Chondrocyte (in vitro differentiated cells): Measurements from ENCODE around the gene PEX10. TPM values are rescaled to one million over a fixed set of nuclear protein-coding genes. Genes with fewer than 3 reads are reported as not detected.

Experiments used
- DNase-seq: peaks from one replicate; pipeline ENCODE4 v3.0.0; 2021; ENCODE audit warnings: mixed read lengths, low spot score
- H3K27ac Mint-ChIP-seq: one replicate; pipeline ENCODE4 v1.8.0; 2021; ENCODE audit warnings: mild to moderate bottlenecking, moderate library complexity, mixed read lengths; ENCODE audit not compliant: unreplicated experiment
- H3K27me3 Mint-ChIP-seq: 2 replicates; pipeline ENCODE4 v1.8.0; 2021; ENCODE audit warnings: low read depth, mixed read lengths
- H3K36me3 Mint-ChIP-seq: 2 replicates; pipeline ENCODE4 v1.8.0; 2021; ENCODE audit warnings: low read depth, mixed read lengths
- H3K4me1 Mint-ChIP-seq: 2 replicates; pipeline ENCODE4 v1.8.0; 2021; ENCODE audit warnings: low read depth, mild to moderate bottlenecking, mixed read lengths
- H3K4me3 Mint-ChIP-seq: one replicate; pipeline ENCODE4 v1.8.0; 2021; ENCODE audit warnings: mild to moderate bottlenecking, moderate library complexity, mixed read lengths; ENCODE audit not compliant: unreplicated experiment
- H3K9me3 Mint-ChIP-seq: 2 replicates; pipeline ENCODE4 v1.8.0; 2021; ENCODE audit warnings: low read depth, mixed read lengths
- total RNA-seq: library from RNA; stranded (reverse); gene quantifications from 3 replicates; pipeline ENCODE4 v1.2.1, GENCODE V29; 2021
- TF ChIP-seq, protein P1 (sequence below): fragments of 200-600 bp; sonication (generic); IDR thresholded peaks from 2 replicates; pipeline ENCODE4 v1.5.0; 2021; ENCODE audit warnings: antibody characterized with exemption, mild to moderate bottlenecking, moderate library complexity

The PEX10 gene
- total RNA-seq, 1 donor from 2014 or later: 23.4 TPM

DNA sequence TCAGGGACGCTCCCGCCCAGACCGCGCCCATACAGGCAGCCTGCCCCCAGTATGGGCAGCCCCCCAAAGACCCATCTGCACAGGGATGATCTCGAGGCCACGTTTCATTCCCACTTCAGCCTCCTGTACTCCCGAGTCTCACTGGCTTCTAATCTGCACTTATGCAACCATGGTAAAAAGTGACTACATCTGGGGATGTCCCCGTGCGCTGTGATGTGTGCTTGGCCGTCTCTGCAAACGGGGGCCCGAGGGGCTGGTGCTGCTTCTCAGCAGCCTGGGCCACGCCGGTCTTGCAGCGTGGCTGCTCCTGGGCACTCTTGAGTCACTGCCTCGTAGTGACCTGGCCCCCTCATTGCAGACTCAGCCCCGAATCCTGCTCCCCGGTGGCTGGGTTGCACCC lies 46.3 kb upstream of the PEX10 start:
- Mint-ChIP-seq H3K9me3 (no peaks in the 10 kb centered on the region), H3K27ac (no peak overlapping the region), H3K4me1 (peaks cover 3% of the 10 kb centered on the region), H3K27me3 (peaks cover 6% of the 10 kb centered on the region), H3K36me3 (no peaks in the 10 kb centered on the region), H3K4me3 (no peak overlapping the region)
- DNase-seq: no peak
- TF ChIP-seq, protein P1, sequence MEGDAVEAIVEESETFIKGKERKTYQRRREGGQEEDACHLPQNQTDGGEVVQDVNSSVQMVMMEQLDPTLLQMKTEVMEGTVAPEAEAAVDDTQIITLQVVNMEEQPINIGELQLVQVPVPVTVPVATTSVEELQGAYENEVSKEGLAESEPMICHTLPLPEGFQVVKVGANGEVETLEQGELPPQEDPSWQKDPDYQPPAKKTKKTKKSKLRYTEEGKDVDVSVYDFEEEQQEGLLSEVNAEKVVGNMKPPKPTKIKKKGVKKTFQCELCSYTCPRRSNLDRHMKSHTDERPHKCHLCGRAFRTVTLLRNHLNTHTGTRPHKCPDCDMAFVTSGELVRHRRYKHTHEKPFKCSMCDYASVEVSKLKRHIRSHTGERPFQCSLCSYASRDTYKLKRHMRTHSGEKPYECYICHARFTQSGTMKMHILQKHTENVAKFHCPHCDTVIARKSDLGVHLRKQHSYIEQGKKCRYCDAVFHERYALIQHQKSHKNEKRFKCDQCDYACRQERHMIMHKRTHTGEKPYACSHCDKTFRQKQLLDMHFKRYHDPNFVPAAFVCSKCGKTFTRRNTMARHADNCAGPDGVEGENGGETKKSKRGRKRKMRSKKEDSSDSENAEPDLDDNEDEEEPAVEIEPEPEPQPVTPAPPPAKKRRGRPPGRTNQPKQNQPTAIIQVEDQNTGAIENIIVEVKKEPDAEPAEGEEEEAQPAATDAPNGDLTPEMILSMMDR: no peak

DNA sequence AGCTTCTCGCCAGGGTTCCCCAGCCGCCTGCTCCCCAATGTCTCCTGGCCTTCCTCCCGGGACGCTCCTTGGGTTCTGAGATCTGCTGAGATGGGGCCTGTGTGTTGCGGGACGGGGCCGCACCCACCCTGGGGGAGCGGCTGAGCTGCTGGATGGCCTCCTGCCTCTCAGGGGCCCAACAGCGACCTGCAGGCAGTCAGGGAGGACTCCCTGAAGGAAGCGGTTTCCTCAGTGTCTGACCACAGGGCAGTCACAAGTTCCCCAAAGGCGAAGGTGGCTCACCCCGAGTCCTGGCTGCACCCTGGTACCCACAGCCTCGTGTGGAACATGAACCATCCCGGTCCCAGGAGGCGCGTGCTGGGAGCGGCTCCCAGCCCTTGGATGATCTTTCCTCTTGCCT lies 45.1 kb upstream of the PEX10 start:
- Mint-ChIP-seq H3K36me3 (no peaks in the 10 kb centered on the region), H3K9me3 (no peaks in the 10 kb centered on the region), H3K4me1 (peaks cover 8% of the 10 kb centered on the region), H3K27ac (no peak overlapping the region), H3K4me3 (no peak overlapping the region), H3K27me3 (no peaks in the 10 kb centered on the region)
- no peak for DNase-seq
- TF ChIP-seq, protein P1: no peak

DNA sequence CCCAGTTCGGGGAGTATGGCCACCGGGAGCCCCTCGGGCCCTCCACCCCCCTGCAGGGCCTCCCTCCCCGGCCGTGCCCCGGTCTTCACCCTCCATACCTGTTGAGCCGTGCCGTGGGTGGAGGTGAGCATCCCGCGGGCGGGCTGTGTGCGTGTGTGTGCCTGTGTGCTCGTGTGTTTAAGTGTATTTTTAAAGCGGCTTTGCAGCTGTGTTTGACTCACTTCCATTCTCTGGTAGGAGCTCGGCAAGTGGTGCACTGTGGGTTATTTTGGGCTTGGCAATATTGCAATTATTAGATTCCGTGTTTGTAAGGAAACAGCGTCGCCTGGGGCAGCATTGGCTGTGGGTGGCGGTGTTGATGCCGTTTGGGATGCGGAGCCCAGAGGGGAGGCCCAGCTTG lies 43.4 kb upstream of the PEX10 start:
- Mint-ChIP-seq H3K27me3 (no peaks in the 10 kb centered on the region), H3K4me1 (peaks cover 22% of the 10 kb centered on the region), H3K4me3 (no peak overlapping the region), H3K36me3 (no peaks in the 10 kb centered on the region), H3K9me3 (no peaks in the 10 kb centered on the region), H3K27ac (no peak overlapping the region)
- no peak for DNase-seq
- TF ChIP-seq, protein P1: no peak

DNA sequence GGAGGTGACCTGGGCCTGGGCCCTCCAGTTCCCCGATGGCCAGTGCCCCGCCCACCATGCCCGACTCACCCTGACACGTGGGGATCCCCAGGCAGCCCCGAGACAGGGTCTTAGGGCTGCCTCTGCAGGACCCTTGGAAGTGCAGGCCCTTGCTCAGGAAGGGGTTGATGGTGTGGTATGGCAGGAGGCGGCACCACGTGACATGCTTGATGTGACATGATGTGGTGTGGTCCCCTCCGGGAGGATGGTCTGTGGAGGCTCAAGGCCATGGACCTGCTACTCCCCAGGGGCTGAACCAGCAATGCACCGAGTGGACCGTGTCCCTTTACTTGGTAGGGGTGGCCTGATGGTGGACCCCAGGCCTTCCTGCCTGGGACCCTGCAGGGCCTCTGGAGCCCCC lies 41.9 kb upstream of the PEX10 start:
- peaks cover 34% of the 10 kb centered on the region for H3K4me1 Mint-ChIP-seq
- no peak overlapping the region for H3K27ac Mint-ChIP-seq
- DNase-seq: no peak
- H3K9me3 Mint-ChIP-seq: no peaks in the 10 kb centered on the region
- TF ChIP-seq, protein P1: no peak
- no peaks in the 10 kb centered on the region for H3K27me3 Mint-ChIP-seq
- no peaks in the 10 kb centered on the region for H3K36me3 Mint-ChIP-seq
- no peak overlapping the region for H3K4me3 Mint-ChIP-seq

DNA sequence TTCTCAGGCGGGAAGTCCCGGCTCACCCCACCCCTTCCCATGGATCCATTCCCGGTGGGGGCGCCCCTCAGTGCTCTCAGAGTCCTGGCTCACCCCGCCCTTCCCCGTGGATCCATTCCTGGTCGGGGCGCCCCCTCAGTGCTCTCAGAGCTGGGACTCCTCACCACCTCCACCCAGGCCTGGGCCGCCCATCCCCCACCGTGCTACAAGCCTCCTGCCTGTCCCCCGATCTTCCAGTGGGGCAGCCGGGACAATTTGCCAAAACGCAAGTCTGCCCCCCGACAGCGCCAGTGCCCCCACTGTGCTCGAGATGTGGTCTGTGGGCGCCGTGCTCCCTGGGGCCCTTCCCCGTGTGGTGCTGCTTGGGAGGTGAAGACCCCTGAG lies 40.6 kb upstream of the PEX10 start:
- Mint-ChIP-seq H3K27ac (peak overlapping the region; percentile 27), H3K9me3 (no peaks in the 10 kb centered on the region), H3K36me3 (no peaks in the 10 kb centered on the region), H3K4me1 (peaks cover 41% of the 10 kb centered on the region), H3K27me3 (no peaks in the 10 kb centered on the region), H3K4me3 (no peak overlapping the region)
- TF ChIP-seq, protein P1: no peak
- DNase-seq: no peak
